HG02870 (cell line): Measurements from ENCODE around the gene CNST.
"Not testable (repeated sequence)": the region's sequence is repeated elsewhere in the genome, so short reads cannot be mapped to it uniquely, and the experiment has no call there.

Experiments
- ATAC-seq: cut with Tn5 transposase; IDR thresholded peaks from one replicate; pipeline ENCODE4 v1.9.1; 2021; ENCODE audit warnings: mild to moderate bottlenecking, moderate library complexity; ENCODE audit not compliant: unreplicated experiment

The CNST gene

DNA sequence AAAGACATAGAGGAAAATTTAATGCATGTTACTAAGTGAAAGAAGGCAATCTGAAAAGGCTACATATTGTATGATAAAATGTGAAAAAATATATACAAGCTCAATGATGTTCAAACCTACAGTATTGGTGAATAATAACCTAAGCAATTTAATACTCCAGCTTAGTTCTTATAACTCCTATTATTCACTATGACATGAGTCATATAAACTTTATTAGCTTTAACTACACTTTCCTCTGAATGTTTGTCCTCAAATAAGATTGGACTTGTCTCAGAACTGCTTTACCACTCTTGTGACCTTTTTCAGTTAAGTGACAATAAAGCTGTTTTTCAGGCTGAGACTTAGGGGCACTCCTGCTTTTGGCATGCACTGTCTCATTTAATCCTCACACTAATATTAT is 50.9 kb downstream of the CNST start:
- ATAC-seq, result no peak

DNA sequence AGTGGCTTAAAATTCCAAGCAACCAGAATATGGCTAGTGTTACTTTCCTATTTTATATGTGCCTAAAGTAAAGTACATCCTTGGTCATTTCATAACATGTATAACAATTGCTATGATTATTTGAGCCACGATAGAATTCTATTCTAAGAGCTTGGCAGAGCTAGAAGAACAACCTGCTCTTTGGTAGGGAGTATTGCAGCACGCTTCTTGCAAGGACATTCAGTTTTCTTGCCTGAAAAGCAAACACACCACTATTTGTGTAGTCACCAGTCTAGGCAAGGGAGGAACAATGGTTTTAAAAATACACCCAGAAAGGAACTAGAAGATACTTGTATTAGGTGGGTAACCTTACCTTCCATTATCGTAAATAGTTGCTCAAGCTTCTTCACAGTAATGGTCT is 51.5 kb downstream of the CNST start:
- ATAC-seq, result no peak

DNA sequence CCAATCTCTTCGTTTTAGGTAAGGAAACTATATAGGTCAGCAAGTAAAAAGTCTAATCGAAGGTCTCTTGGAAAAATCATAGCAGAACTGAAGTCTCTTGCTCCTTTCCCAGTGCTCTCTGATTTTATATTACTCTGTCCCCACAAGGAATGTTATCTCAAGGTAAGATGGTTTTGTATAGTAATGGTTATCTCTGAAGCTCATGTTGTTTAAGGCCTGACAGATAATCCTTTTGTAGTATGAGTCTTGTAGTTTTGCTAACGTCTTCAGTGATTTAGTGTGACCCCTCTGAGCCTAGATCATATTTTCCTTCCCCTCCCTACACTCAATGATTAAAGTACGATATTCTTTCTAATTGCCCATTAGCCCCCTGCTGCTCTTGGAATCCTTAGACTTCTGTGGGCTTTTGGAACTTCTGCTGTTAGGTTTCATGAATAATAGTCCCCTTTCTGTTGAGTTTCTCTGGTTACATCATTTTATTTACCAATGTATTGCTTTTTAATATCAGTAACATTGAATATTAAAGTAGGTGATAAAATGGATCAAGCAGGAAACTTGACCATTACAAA is 52.1 kb downstream of the CNST start:
- ATAC-seq, result no peak

DNA sequence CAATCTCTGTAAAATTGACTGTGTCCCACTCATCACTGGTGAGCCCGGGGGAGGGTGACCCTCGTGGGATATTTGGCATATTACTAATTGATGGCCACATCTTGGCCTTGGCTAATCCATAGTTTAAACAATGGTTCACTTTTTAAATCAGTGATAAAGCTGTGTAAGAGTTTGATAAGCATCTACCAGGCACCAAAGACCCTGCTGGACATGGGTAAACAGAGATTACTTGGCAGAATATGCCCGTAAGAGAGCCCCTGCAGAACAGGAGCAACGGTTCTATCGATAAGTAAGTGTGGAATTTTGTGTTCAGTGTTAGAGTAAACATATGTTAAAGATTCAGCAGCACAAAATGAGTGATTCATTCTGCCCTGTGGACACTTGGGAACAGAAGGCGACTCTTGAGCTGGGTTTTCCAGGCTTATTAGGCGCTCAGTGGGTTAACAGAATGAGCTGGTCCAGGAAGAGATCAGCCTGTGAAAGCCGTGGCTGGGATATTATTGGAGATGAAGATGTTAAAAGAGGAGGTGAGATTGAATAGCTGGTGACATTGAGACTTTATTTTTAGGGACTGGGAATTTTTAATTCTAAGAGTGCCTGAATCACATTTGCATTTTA is 55.9 kb downstream of the CNST start:
- ATAC-seq, result no peak

DNA sequence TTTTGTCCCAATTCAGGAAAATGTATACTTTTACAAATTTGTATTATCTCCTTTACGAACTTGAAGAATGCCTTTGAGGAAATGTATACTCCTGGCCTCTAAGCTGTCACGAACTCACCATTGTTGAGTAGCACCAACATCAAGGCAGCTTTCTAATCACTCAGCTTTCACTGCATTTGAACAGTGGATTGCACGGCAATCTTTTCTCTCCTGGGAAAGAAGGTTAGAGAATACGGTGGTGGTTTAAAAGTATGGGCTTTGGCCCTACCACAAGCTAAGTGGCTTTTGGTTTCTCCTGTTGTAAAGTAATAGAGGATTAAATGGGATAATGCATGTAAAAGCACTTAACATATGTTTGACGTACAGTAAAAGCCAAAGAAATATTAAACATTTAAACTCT is 57.8 kb downstream of the CNST start:
- ATAC-seq, result no peak

DNA sequence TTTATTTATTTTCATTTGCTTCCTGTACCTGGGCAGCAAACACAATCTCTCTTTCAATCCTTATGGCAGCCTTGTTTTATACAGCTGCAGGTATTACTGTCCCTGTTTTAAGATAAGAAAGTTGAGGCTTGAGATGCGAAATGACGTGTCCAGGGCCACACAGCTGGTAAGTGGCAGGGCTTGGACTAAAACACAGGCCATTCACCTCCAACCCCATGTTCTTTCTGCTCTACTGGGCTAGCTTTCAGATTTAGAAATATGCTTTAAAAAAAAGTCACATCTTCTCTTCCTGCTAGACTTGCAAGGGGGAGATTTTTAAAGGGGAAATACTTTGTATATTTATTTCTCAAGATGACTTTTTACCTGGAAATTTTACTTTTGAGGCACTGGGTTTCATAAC is 62.8 kb downstream of the CNST start:
- peak; percentile 97 for ATAC-seq

DNA sequence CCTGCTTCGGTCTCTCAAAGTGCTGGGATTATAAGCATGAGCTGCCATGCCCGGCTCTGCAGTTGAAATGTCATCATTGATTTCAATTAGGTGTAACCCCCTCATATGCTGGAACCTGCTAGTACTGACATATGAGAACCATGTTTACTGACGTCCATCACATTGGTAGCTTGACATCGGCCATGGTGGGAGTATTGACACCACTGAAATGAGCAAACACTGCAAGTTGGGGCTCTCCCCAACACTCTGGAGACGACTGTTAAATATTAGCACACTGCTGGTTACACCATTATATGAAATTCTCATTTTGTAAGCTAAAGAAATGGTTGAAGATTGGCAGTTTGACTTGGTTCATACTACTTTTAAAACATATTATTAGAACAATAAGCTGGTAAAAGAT is 63.7 kb downstream of the CNST start:
- ATAC-seq, result peak; percentile 25

DNA sequence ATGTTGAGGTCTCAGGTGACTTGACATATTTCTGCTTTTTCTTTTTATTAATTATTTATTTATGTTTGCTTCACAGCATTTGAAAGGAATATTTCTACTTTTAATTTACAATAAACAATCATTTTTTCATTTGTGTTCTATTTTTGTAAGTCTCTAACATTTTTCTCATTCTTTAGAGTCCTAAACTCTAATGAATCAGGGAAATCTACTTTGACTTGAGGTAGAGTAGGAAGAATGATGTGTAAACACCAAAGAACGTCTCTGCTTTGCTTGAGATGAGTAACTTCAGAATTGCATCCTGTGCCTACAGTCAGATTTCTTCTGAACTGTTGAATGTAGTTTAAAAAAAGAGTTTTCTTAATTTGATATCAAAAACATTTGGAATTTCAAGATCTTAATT is 65.2 kb downstream of the CNST start:
- ATAC-seq, result no peak

DNA sequence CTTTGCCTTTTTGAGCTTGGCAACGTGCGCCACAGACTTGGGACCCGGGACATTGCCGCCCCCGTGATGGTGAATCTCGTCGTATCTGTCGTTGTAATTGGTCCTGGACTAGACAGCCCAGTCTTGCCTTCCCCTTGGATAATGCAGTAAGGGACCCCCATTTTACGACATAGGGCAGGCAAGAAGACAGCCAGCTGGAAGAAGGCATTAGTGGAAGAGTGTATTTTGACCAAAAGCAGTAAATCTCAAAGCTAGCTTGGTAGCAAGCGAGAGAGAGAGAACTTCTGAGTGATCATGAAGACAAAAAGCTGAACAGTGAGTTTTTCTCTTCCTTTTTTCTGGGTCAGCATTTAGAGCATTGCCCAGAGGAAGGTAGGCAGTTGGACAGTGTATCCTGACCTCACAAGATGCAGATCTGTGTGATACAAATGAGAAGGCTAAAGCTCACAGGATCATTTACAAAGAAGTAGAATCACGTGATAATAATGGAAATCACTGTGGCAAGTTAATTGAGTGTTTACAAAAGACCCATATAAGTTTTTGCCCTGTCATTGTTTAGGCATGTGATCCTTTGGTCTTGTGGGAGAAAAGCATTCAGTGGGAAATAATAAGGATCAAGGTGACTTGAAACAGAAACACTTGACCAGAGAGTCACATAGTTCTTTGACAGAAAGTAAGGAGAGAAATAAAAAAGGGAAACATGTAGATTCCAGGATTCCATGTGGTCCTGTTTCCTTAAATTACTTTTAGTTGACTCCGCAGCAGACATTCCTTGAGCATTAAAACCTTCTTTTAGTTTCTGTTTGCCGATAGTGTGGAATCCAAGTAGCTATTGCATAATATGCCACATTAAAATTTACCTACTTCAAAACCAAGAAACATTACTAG is 66.3 kb downstream of the CNST start:
- no peak for ATAC-seq

DNA sequence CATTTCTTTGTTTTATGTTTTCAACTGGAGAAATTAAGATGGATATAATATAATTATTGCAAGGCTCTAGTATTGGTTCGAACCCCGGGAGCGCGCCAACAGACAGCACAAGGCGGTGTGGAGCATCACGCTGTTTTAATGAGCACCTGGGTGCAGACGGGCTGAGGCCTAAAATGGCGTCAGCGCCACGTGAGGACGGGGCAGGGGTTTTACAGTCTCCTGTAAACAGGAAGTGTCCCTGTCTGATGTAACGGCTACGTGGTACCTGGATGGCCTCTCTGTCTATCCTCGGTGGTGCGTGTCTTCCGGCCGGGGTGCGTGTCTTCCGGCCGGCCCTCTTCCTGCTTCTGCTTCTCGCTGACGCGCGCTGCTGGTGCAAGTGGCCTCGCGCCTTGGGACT is 68.4 kb downstream of the CNST start:
- ATAC-seq, result not testable (repeated sequence)

DNA sequence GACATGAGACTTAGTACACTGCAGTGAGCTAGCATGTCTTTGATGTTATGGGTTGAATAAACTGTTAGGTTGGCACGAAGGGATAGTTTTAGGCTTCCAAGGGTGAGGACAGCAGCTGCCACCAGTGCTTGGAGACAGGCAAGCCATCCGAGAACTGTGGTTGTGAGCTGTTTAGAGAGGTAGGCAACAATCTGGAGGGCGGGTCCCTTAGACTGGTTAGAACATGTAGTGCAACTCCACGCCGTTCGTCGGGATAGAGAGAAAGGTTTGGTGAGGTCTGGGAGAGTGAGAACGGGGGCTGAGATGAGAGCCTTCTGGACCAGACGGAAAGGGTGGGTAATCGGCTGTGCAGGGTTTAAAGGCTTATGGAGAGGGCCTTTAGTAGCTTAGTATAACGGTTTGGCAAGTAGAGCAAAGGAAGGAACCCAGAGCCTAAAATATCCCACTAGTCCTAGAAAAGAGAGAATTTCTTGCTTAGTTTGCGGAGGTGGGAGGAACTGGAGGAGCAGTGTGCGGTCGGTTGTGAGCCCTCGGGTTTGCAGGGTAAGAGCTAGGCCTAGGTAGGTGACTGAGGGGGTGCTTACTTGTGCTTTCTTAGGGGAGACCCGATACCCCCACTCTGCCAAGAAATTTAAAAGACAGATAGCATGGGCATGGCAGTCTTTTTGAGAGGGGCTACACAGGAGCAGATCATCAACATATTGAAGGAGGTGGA is 72.8 kb downstream of the CNST start:
- no peak for ATAC-seq

DNA sequence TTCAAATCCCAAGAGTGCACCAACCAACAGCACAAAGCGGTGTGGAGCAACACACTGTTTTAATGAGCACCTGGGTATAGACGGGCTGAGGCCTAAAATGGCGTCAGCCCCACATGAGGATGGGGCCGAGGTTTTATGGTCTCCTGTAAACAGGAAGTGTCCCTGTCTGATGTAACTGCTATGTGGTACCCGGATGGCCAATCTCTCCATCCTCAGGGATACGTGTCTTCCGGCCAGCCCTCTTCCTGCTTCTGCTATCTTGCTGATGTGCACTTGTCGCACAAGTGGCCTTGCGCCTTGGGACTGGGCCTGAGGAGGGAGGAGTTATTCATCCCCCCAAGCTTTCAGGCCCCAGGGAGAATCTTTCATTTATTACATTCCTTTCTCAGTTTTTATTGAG is 73.5 kb downstream of the CNST start:
- no peak for ATAC-seq

DNA sequence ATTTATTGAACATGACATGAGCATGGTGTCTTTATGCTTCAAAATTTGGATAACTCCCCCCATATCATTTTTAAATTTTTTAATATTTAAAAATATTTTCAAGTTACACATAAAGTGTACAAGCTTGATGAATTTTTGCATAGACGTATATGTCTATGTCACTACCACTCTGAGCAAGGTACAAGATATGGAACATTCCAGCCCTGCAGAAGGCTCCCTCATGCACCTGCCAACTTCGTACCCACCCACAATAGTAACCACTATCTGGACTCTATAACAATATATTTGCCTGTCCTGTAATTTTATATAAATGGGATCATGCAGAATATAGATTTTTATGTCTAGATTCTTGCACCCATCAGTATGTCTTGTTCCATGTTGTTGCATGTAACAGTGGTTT is 74.5 kb downstream of the CNST start:
- ATAC-seq, result no peak

DNA sequence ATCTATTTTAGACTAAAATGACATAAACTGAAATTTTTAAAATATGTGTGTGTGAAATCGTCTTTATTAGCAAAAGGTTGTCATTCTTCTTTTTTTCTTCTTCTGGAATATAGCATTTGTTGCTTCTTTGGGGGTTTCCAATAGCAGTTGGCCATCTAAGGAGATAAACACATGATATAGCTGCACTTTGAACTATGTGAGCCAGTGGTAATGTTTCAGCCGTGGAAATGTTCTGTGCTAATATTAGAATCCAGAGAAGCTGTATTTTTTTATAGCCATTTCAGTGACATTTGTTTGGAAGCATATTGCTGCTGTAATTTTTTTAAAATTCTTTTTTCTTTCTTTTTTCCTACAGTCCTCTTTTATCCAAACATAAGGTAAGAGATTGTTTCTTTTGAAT is 75.1 kb downstream of the CNST start:
- ATAC-seq, result no peak

DNA sequence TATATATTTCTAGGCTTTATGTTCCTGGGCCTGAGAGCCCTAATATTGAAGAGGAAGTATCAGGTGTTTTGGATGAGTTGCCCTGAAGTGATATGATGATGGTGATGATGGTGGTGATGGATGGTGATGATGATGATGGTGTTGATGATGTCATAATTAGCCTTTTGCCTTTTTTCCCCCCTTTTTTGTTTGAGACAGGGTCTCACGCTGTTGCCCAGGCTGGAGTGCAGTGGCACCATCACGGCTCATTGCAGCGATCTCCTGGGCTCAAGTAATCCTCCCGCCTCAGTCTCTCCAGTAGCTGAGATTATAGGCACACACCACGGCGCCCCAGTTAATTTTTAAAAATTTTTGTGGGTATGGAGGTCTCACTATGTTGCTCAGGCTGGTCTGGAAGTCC is 76.5 kb downstream of the CNST start:
- ATAC-seq, result no peak

DNA sequence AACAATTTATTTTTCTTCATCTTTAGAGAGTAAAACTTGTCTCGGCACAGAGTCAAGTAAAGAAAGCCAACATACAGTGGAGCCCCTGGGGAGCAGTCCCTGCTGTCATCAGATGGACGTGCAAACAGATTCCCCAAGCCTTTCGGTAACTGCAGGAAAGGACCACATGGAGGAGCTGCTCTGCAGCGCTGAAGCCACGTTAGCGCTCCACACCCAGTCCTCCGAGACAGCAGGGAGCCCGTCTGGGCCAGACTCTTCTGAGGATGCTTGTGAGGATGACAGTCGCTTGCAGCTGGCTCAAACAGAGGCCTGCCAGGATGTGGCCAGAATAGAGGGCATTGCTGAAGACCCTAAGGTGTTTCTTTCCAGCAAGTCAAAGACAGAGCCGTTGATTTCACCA is 80.9 kb downstream of the CNST start:
- ATAC-seq, result no peak

DNA sequence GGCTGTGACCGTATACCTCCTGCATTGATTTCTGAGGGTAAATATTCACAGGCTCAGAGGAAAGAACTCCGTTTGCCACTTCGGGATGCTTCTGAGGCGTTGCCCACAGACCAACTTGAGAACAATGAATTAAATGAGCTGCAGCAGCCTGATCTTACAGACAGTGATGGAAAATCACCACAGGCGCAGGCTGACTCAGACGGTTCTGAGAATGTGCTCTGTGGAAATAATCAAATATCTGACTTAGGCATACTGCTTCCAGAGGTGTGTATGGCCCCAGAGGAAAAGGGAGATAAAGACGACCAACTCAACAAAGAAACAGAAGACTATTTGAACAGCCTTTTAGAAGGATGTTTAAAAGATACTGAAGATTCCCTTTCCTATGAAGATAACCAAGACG is 81.3 kb downstream of the CNST start:
- no peak for ATAC-seq

DNA sequence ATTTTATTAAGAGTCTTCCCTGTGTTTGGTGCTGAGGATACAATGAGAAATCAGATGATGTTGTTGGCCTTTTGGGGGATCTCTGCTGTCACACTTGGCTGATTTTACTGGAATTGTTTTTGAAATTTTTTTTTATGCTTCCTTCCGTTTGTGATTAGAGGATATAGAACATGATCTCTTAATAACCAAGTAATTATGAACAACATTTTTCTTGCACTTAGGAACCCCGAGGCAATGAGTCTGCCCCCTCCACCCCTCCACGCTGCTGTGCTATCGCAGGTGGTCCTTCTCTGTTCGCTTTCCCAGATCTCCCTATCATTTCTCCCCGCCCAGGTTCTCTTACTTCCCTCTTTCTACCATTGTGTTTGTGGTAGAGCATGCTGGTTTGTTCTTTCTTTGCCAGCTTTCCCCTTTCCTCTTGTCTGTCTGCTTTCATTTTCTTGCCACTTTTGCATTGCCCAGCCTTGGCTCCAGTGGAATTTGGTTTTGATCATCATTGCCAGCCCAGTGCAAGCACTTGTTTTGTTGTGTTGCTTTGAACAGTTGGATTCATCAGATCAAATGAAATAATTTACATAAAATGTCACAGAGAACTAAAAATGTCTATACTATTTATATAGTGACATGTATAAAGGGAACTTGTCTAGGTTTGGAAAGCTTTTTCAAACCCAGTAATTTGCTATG is 84.9 kb downstream of the CNST start:
- ATAC-seq, result no peak

DNA sequence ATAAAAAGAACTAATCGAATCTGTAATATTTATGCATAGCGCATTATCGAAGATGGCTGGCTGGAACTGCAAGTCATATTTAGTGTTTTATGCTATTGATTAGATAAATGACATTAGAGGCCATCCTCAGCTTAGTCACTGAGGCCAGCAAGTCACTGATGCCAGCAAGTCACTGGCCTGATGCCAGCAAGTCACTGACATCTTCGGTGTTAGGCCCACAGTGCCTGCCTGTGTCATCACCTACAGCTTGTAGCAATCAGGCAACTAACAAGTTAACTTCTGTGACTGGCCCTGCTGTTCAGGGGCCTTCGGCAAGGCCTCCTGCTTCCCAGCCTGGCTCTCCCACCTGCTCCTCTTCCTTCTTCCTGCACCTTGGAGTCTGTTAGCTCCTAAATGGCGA is 92.3 kb downstream of the CNST start:
- ATAC-seq, result no peak

DNA sequence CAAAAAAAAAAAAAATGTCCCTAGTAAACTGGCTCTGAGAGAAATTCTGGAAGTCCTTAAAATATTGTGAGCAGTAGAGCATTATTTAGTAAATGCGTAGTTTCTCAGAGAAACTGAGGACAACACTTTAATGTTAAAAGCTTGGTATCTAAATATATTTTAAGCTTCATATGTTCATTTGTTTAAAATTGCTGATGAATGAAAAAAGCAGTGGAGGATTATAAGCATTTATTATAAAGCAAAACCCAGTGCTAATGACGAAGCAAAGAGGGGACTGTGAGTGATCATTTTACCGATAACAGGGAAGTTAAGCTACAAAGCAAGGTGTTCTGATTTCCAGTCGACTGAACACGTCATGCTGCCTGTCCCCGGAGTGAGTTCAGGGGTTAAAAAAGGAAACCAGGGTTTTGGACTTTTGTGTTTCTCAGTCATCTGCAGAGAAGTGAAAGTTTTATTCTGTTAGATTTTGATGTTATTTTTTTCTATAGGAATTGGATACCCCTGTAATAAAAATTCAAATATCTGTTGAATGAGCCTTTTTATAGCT is 93.4 kb downstream of the CNST start:
- no peak for ATAC-seq

DNA sequence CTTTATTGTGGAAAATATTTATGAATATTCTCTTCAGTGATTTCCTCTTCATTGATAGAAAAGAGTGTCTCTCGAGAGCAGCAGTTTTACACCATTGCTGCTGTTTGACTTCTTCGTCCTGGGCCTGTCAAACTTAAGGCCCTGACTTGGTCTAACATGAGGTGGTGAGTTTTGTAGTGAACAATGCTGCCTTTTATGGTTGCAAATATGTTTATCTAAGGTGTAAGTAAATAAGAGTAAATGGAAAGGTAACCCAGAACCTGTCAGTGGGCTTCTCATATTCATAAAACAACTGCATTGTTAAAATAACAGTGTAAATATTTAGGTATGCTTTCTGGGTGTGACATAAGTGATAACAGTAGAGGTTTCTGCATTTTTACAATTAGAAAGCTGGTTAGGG is 95.2 kb downstream of the CNST start:
- no peak for ATAC-seq
